Neural progenitor cell (in vitro differentiated cells): ENCODE results near the gene TMEM31. TPM values are rescaled to one million over a fixed set of nuclear protein-coding genes. Genes with fewer than 3 reads are reported as not detected.

ENCODE experiments used
- DNase-seq: peaks from one replicate; pipeline ENCODE4 v3.0.0-alpha.2; 2016; ENCODE audit warnings: low spot score
- H2AFZ ChIP-seq: fragments of 200-600 bp; sonication (generic); replicated peaks from 2 replicates; pipeline ENCODE4 v1.6.1; 2016; ENCODE audit warnings: antibody characterized with exemption
- H3F3A ChIP-seq: fragments of 200-600 bp; sonication (generic); 2 replicates; pipeline ENCODE4 v1.6.1; 2016; ENCODE audit warnings: antibody characterized with exemption, low read depth
- H3K27ac ChIP-seq: fragments of 200-600 bp; sonication (generic); 2 replicates; pipeline ENCODE4 v1.5.1; 2016; ENCODE audit warnings: mild to moderate bottlenecking
- H3K27me3 ChIP-seq: fragments of 200-600 bp; sonication (generic); 2 replicates; pipeline ENCODE4 v1.6.1; 2016; ENCODE audit warnings: mild to moderate bottlenecking, moderate library complexity
- H3K36me3 ChIP-seq: fragments of 200-600 bp; sonication (generic); 2 replicates; pipeline ENCODE4 v1.5.1; 2016
- H3K4me1 ChIP-seq: fragments of 200-600 bp; sonication (generic); 2 replicates; pipeline ENCODE4 v1.6.1; 2016; ENCODE audit warnings: mixed run types
- H3K4me2 ChIP-seq: fragments of 200-600 bp; sonication (generic); 2 replicates; pipeline ENCODE4 v1.6.1; 2016
- H3K4me3 ChIP-seq: fragments of 200-600 bp; sonication (generic); 2 replicates; pipeline ENCODE4 v1.5.1; 2016
- H3K79me2 ChIP-seq: fragments of 200-600 bp; sonication (generic); 2 replicates; pipeline ENCODE4 v1.6.1; 2016; ENCODE audit warnings: low read depth
- H3K9ac ChIP-seq: fragments of 200-600 bp; sonication (generic); 2 replicates; pipeline ENCODE4 v1.6.1; 2016
- H3K9me3 ChIP-seq: fragments of 200-600 bp; sonication (generic); 2 replicates; pipeline ENCODE4 v1.5.1; 2016; ENCODE audit warnings: low read depth
- H4K20me1 ChIP-seq: fragments of 200-600 bp; sonication (generic); 2 replicates; pipeline ENCODE4 v1.6.1; 2016; ENCODE audit warnings: low read depth
- H3K27ac Mint-ChIP-seq: 3 replicates; pipeline ENCODE4 v1.8.0; 2021; ENCODE audit warnings: mixed read lengths
- H3K27me3 Mint-ChIP-seq: 2 replicates; pipeline ENCODE4 v1.8.0; 2022; ENCODE audit warnings: low read depth, mild to moderate bottlenecking, inconsistent platforms, moderate library complexity, mixed read lengths; ENCODE audit not compliant: insufficient read depth
- H3K36me3 Mint-ChIP-seq: 3 replicates; pipeline ENCODE4 v1.8.0; 2021; ENCODE audit warnings: mixed read lengths
- H3K4me1 Mint-ChIP-seq: 3 replicates; pipeline ENCODE4 v1.8.0; 2021; ENCODE audit warnings: mixed read lengths
- H3K4me3 Mint-ChIP-seq: 3 replicates; pipeline ENCODE4 v1.8.0; 2021; ENCODE audit warnings: mild to moderate bottlenecking, moderate library complexity, mixed read lengths
- H3K9me3 Mint-ChIP-seq: 3 replicates; pipeline ENCODE4 v1.8.0; 2020; ENCODE audit warnings: mixed read lengths
- EZH2 ChIP-seq: fragments of 200-600 bp; sonication (generic); IDR thresholded peaks from 2 replicates; pipeline ENCODE4 v1.6.1; 2017; ENCODE audit warnings: antibody characterized with exemption, mild to moderate bottlenecking, moderate library complexity
- EZH2phosphoT487 ChIP-seq: fragments of 200-600 bp; sonication (generic); IDR thresholded peaks from 2 replicates; pipeline ENCODE4 v1.6.1; 2017; ENCODE audit warnings: antibody characterized with exemption
- total RNA-seq: library from RNA; depleted of rRNA; stranded (reverse); fragments of >200 nt; gene quantifications from 2 replicates; pipeline ENCODE4 v1.2.3, GENCODE V29; 2015; ENCODE audit warnings: low replicate concordance
- TF ChIP-seq, protein P1 (sequence below): fragments of 200-600 bp; sonication (generic); IDR thresholded peaks from 2 replicates; pipeline ENCODE4 v1.5.1; 2017; ENCODE audit warnings: antibody characterized with exemption, mild to moderate bottlenecking

Gene TMEM31
- total RNA-seq, 1 donor from 2014 or later: not detected

DNA sequence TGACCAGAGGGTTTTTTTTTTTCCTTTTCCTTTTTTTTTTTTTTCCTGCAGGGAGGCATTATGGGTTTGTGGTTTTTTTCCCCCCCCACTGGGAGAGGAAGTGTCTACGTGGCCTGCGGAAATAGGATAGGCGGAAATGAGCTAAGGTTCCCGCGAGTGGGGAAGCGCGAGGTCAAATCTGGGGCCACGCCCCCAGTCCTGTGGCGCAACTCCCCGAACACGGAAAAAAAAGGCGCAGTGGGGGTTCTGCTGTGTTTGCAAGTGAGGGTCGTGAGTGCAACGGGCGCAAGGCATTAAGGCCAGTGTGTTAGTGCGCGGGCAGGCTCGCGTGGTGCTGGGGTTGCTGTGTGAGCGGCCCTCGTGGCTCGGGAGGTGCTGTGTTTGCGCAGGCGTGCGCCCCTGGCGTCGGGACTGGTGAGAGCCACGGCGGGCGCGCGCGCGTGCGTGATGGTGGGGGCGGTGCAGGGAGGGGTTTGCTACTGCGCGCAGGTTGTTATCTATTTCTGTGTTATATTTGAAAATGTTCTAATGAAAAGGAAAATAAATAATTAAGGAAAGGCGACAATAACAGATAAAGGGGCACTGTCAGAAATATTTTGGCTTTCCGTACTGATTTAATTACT, 23.5 kb upstream of the TMEM31 start:
- H3K27ac Mint-ChIP-seq: no peak overlapping the region
- peaks cover 14% of the 10 kb centered on the region for H3K4me1 ChIP-seq
- peaks cover 52% of the 10 kb centered on the region for H3F3A ChIP-seq
- H3K4me2 ChIP-seq: peak overlapping the region; percentile 77
- no peak overlapping the region for H3K4me3 Mint-ChIP-seq
- DNase-seq: peak; percentile 91
- peaks cover 25% of the 10 kb centered on the region for H3K36me3 ChIP-seq
- no peaks in the 10 kb centered on the region for H3K27me3 ChIP-seq
- H3K9ac ChIP-seq: peak overlapping the region; percentile 36
- H2AFZ ChIP-seq: peak overlapping the region; percentile 44
- no peaks in the 10 kb centered on the region for H3K9me3 ChIP-seq
- peak overlapping the region; percentile 89 for H3K4me3 ChIP-seq
- no peaks in the 10 kb centered on the region for H3K27me3 Mint-ChIP-seq
- no peaks in the 10 kb centered on the region for H3K9me3 Mint-ChIP-seq
- peaks cover 4% of the 10 kb centered on the region for H3K4me1 Mint-ChIP-seq
- H3K79me2 ChIP-seq: peaks cover 43% of the 10 kb centered on the region
- TF ChIP-seq, protein P1, sequence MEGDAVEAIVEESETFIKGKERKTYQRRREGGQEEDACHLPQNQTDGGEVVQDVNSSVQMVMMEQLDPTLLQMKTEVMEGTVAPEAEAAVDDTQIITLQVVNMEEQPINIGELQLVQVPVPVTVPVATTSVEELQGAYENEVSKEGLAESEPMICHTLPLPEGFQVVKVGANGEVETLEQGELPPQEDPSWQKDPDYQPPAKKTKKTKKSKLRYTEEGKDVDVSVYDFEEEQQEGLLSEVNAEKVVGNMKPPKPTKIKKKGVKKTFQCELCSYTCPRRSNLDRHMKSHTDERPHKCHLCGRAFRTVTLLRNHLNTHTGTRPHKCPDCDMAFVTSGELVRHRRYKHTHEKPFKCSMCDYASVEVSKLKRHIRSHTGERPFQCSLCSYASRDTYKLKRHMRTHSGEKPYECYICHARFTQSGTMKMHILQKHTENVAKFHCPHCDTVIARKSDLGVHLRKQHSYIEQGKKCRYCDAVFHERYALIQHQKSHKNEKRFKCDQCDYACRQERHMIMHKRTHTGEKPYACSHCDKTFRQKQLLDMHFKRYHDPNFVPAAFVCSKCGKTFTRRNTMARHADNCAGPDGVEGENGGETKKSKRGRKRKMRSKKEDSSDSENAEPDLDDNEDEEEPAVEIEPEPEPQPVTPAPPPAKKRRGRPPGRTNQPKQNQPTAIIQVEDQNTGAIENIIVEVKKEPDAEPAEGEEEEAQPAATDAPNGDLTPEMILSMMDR: peak; percentile 62
- TF ChIP-seq EZH2phosphoT487: no peak
- peaks cover 27% of the 10 kb centered on the region for H4K20me1 ChIP-seq
- H3K27ac ChIP-seq: peak overlapping the region; percentile 83
- peaks cover 6% of the 10 kb centered on the region for H3K36me3 Mint-ChIP-seq

- TF ChIP-seq EZH2: no peak
- TF ChIP-seq, protein P1: peak; percentile 86
These were observed 23.0 kb upstream of the TMEM31 start for GRCh38 chrX:103687696-103688201.

DNA sequence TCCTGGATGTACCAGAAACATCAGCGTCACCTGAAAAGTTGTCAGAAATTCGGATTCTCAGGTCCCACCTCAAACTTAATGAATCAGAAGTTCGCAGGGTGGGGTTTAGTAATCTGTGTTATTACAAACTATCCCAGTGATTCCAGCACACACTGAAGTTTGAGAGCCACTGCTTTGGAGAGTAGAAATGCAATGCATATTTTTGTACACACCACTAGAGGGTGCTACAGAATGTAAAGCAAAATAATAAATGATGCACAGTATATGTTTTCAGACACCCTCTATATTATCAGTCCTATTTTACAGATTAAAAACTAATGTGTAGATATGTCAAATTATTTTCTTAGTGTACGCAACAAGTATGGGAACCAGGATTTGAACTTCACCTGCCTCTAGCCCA, 21.8 kb upstream of the TMEM31 start:
- Mint-ChIP-seq H3K4me3 (no peak overlapping the region), H3K27me3 (no peaks in the 10 kb centered on the region), H3K4me1 (peaks cover 4% of the 10 kb centered on the region), H3K27ac (no peak overlapping the region), H3K9me3 (no peaks in the 10 kb centered on the region), H3K36me3 (peaks cover under 1% of the 10 kb centered on the region)
- peaks cover 13% of the 10 kb centered on the region for H3K4me1 ChIP-seq
- H3K79me2 ChIP-seq: peaks cover 25% of the 10 kb centered on the region
- peak overlapping the region; percentile 32 for H2AFZ ChIP-seq
- TF ChIP-seq EZH2: no peak
- TF ChIP-seq, protein P1: peak; percentile 81
- H3K27me3 ChIP-seq: no peaks in the 10 kb centered on the region
- peaks cover 39% of the 10 kb centered on the region for H3F3A ChIP-seq
- peaks cover 13% of the 10 kb centered on the region for H4K20me1 ChIP-seq
- DNase-seq: peak; percentile 61
- no peaks in the 10 kb centered on the region for H3K9me3 ChIP-seq
- peaks cover 13% of the 10 kb centered on the region for H3K36me3 ChIP-seq
- H3K4me2 ChIP-seq: peak overlapping the region; percentile 77
- no peak overlapping the region for H3K9ac ChIP-seq
- H3K27ac ChIP-seq: no peak overlapping the region
- no peak overlapping the region for H3K4me3 ChIP-seq

More at GRCh38 chrX:103687696-103688201, 23.0 kb upstream of the TMEM31 start:
- Histone ChIP-seq H3K4me2 (peak overlapping the region; percentile 77), H3K36me3 (peaks cover 20% of the 10 kb centered on the region), H3K9me3 (no peaks in the 10 kb centered on the region), H2AFZ (peak overlapping the region; percentile 44), H3K27ac (peak overlapping the region; percentile 83), H3K27me3 (no peaks in the 10 kb centered on the region), H3K9ac (no peak overlapping the region), H4K20me1 (peaks cover 21% of the 10 kb centered on the region), H3F3A (peaks cover 46% of the 10 kb centered on the region), H3K79me2 (peaks cover 37% of the 10 kb centered on the region), H3K4me1 (peaks cover 14% of the 10 kb centered on the region), H3K4me3 (peak overlapping the region; percentile 89)
- Mint-ChIP-seq H3K4me3 (no peak overlapping the region), H3K9me3 (no peaks in the 10 kb centered on the region), H3K4me1 (peaks cover 4% of the 10 kb centered on the region), H3K27ac (no peak overlapping the region), H3K36me3 (peaks cover 6% of the 10 kb centered on the region), H3K27me3 (no peaks in the 10 kb centered on the region)
- DNase-seq: peak; percentile 89
